Measurements from ENCODE around the gene PTPRN2. TPM values are rescaled to one million over a fixed set of nuclear protein-coding genes. Genes with fewer than 3 reads are reported as not detected.

The PTPRN2 gene
- total RNA-seq, 1 experiment from 2014 or later, result 1.1 TPM

DNA sequence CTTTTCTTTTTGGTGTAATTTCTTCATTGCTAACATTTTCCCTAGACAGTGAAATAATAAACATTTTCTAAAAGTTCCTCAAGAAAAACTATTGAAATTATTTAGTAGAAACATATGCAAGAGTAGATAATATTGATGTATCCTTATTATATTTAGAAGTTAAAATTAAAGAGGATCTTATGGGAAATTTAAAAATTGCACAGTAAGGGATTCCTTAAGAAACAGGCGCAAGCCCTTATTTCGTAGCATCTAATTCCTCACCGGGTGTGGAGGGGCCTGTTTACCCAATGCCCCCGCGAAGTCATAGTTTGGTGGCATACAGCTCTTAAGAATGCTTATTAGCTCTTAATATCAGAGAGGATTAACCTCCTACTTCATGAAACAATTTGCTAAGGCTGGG is 783.7 kb downstream of the PTPRN2 start:
- no peak for DNase-seq (ENCODE audit: low read depth, low spot score)
- POLR2A ChIA-PET, result no interaction called here
- H3K4me3 ChIP-seq (ENCODE audit: low read depth in 2 of 2, low read length in 2 of 2), result no peak overlapping the region
- peaks cover 5% of the 10 kb centered on the region; the same call in 1 of the 2 replicates for H3K9me3 ChIP-seq (ENCODE audit: control insufficient read depth, insufficient read depth, low read depth, low read length)
- H3K27ac ChIP-seq (ENCODE audit: low read length), result no peak overlapping the region
- in situ Hi-C loops (cut with HindIII; ENCODE audit: low pct_unique_long_range_greater_than_20kb, low sequenced_read_pairs), result no loop called here
- peaks cover 2% of the 10 kb centered on the region; the same call in 1 of the 2 replicates for H3K27me3 ChIP-seq (ENCODE audit: control insufficient read depth, insufficient read depth, low read length)
- no TSS peak for BruUV-seq (replicated peaks)
- intact Hi-C loops (cut with micrococcal nuclease; ENCODE audit: unreplicated experiment), result no loop called here
- no peaks in the 10 kb centered on the region for H3K4me1 ChIP-seq (ENCODE audit: control insufficient read depth, insufficient read depth, low read length)
- ATAC-seq, result no peak
- CTCF ChIA-PET, result no interaction called here
- TF ChIP-seq SIN3A (IDR thresholded peaks at IDR 0.05; ENCODE audit: borderline replicate concordance, insufficient read depth, low read depth, low read length), result no peak
- no peak for TF ChIP-seq TCF7L2 (IDR thresholded peaks at IDR 0.05; ENCODE audit: low read depth, low read length)
- TF ChIP-seq, protein P1, sequence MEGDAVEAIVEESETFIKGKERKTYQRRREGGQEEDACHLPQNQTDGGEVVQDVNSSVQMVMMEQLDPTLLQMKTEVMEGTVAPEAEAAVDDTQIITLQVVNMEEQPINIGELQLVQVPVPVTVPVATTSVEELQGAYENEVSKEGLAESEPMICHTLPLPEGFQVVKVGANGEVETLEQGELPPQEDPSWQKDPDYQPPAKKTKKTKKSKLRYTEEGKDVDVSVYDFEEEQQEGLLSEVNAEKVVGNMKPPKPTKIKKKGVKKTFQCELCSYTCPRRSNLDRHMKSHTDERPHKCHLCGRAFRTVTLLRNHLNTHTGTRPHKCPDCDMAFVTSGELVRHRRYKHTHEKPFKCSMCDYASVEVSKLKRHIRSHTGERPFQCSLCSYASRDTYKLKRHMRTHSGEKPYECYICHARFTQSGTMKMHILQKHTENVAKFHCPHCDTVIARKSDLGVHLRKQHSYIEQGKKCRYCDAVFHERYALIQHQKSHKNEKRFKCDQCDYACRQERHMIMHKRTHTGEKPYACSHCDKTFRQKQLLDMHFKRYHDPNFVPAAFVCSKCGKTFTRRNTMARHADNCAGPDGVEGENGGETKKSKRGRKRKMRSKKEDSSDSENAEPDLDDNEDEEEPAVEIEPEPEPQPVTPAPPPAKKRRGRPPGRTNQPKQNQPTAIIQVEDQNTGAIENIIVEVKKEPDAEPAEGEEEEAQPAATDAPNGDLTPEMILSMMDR (IDR thresholded peaks at IDR 0.05), result no peak
- TF ChIP-seq POLR2AphosphoS5 (IDR thresholded peaks at IDR 0.05; ENCODE audit: low read depth, low read length), result no peak
- TF ChIP-seq, protein P2, sequence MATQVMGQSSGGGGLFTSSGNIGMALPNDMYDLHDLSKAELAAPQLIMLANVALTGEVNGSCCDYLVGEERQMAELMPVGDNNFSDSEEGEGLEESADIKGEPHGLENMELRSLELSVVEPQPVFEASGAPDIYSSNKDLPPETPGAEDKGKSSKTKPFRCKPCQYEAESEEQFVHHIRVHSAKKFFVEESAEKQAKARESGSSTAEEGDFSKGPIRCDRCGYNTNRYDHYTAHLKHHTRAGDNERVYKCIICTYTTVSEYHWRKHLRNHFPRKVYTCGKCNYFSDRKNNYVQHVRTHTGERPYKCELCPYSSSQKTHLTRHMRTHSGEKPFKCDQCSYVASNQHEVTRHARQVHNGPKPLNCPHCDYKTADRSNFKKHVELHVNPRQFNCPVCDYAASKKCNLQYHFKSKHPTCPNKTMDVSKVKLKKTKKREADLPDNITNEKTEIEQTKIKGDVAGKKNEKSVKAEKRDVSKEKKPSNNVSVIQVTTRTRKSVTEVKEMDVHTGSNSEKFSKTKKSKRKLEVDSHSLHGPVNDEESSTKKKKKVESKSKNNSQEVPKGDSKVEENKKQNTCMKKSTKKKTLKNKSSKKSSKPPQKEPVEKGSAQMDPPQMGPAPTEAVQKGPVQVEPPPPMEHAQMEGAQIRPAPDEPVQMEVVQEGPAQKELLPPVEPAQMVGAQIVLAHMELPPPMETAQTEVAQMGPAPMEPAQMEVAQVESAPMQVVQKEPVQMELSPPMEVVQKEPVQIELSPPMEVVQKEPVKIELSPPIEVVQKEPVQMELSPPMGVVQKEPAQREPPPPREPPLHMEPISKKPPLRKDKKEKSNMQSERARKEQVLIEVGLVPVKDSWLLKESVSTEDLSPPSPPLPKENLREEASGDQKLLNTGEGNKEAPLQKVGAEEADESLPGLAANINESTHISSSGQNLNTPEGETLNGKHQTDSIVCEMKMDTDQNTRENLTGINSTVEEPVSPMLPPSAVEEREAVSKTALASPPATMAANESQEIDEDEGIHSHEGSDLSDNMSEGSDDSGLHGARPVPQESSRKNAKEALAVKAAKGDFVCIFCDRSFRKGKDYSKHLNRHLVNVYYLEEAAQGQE (IDR thresholded peaks at IDR 0.05; ENCODE audit: insufficient read depth in 1 of 2, low read depth in 2 of 2, low read length in 1 of 2), result no peak
- H3K36me3 ChIP-seq (ENCODE audit: control insufficient read depth, insufficient read depth, low read length), result no peaks in the 10 kb centered on the region

DNA sequence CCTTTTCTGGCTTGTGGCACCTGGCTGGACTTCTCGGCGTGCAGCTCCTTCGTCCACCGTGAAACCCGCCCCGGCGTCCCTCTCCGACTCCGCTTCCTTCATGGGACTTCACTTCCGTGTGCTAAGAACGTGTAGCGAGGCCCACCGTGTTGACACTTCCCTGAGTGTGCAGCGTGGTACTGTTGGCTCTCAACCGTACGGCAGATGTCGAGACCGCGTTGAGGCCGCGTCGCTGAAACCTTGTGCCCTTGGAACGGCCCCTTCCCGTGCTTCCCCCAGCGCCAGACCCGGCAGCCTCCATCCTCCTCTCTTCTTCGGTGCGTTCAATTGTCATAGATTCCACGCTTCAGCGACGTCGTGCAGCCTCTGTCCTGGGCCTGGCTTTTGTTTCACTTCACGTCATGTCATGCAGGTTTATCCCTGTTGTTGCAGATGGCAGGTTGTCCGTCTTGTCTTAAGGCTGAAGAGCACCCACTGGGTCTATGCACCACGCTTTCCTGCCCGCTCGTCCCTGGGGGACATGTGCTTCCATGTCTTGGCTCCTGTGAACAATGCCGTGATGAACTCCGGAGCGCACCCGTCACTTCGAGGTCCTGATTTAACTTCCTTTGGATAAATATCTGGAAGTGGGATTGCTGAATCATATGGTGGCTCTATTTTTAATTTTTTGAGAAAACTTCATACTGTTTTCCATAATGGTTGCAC is 785.5 kb downstream of the PTPRN2 start:
- DNase-seq (ENCODE audit: low read depth, low spot score) (no peak), ATAC-seq (no peak)
- TF ChIP-seq, protein P1 (IDR thresholded peaks at IDR 0.05), result no peak
- TF ChIP-seq TCF7L2 (IDR thresholded peaks at IDR 0.05; ENCODE audit: low read depth, low read length), result no peak
- TF ChIP-seq POLR2AphosphoS5 (IDR thresholded peaks at IDR 0.05; ENCODE audit: low read depth, low read length), result no peak
- TF ChIP-seq, protein P2 (IDR thresholded peaks at IDR 0.05; ENCODE audit: insufficient read depth in 1 of 2, low read depth in 2 of 2, low read length in 1 of 2), result no peak
- no peak for TF ChIP-seq SIN3A (IDR thresholded peaks at IDR 0.05; ENCODE audit: borderline replicate concordance, insufficient read depth, low read depth, low read length)
- Histone ChIP-seq H3K4me1 (ENCODE audit: control insufficient read depth, insufficient read depth, low read length) (no peaks in the 10 kb centered on the region), H3K36me3 (ENCODE audit: control insufficient read depth, insufficient read depth, low read length) (no peaks in the 10 kb centered on the region), H3K27ac (ENCODE audit: low read length) (no peak overlapping the region), H3K27me3 (ENCODE audit: control insufficient read depth, insufficient read depth, low read length) (peaks cover 2% of the 10 kb centered on the region; the same call in 1 of the 2 replicates), H3K9me3 (ENCODE audit: control insufficient read depth, insufficient read depth, low read depth, low read length) (no peaks in the 10 kb centered on the region), H3K4me3 (ENCODE audit: low read depth in 2 of 2, low read length in 2 of 2) (no peak overlapping the region)
- POLR2A ChIA-PET, result no interaction called here
- intact Hi-C loops (cut with micrococcal nuclease; ENCODE audit: unreplicated experiment), result no loop called here
- no TSS peak for BruUV-seq (replicated peaks)
- in situ Hi-C loops (cut with HindIII; ENCODE audit: low pct_unique_long_range_greater_than_20kb, low sequenced_read_pairs), result no loop called here
- CTCF ChIA-PET, result no interaction called here
